ENCODE measurements around the gene PGS1. TPM values are rescaled to one million over a fixed set of nuclear protein-coding genes. Genes with fewer than 3 reads are reported as not detected.

The PGS1 gene
- total and polyA plus RNA-seq, 2 donors from 2014 or later, result 15.6 to 65.4 TPM

DNA sequence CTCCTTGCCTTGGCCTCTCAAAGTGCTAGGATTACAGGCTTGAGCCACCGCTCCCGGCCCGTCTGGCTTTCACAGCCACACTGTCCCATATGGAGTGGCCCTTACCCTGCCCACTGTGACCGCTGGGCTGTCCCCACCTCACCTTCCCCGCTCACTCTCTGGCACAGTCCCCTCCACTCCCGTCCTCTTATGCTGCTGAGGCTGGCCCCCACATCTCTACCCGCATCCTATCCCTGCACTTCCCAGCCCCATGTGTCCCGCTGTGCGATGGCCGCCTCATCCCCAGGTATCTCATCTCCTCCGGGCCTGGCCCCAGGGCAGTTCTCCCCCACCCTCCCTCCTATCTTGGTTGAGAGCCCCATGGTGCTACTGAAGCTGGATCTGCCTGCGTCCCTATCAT lies 93.2 kb downstream of the PGS1 start:
- TF ChIP-seq, protein P1, sequence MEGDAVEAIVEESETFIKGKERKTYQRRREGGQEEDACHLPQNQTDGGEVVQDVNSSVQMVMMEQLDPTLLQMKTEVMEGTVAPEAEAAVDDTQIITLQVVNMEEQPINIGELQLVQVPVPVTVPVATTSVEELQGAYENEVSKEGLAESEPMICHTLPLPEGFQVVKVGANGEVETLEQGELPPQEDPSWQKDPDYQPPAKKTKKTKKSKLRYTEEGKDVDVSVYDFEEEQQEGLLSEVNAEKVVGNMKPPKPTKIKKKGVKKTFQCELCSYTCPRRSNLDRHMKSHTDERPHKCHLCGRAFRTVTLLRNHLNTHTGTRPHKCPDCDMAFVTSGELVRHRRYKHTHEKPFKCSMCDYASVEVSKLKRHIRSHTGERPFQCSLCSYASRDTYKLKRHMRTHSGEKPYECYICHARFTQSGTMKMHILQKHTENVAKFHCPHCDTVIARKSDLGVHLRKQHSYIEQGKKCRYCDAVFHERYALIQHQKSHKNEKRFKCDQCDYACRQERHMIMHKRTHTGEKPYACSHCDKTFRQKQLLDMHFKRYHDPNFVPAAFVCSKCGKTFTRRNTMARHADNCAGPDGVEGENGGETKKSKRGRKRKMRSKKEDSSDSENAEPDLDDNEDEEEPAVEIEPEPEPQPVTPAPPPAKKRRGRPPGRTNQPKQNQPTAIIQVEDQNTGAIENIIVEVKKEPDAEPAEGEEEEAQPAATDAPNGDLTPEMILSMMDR (IDR thresholded peaks at IDR 0.05; ENCODE audit: borderline replicate concordance, extremely low read depth, insufficient read depth), result no peak
- no peak overlapping the region for H3K9ac ChIP-seq (ENCODE audit: low read length in 3 of 3)
- no peak for FAIRE-seq

DNA sequence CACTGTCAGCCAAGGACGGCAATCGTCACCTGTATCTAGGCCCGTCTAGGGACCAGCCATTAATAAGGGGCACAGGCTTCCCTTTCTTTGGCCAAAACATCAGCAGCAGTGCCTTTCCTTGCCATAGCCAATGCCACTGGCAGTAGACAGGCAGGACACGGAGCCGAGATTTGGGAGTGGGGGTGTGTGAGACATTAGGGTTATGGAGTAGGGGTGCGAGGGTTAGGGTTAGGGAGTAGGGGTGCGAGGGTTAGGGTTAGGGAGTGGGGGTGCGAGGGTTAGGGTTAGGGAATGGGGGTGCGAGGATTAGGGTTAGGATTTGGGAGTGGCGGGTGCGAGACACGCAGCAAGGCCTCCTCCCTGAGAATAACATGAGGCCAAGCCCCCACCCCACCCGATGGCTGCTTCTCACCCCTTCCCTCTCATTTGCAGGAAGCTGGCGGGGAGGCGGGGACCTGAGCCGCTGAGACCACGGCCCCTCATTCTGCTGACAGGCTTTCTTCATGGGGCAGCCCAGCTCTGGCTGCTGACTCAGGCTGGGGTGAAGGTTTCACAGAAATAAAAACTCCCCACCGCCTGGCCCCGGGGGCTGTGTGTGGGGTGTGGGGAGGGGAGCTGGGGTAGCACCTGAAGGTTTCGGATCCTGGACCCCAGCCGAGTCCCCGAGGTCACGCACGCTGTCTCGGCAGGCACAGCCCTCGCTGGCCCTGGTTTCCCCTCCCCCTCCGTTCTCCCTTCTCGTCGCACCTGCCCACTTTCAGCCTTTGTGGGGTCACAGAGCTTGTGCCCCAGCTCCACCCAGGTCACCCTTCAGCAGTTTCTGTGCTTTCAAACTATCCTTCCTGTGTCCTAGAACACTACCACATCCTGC lies 93.8 kb downstream of the PGS1 start:
- Histone ChIP-seq H3K27ac (ENCODE audit: low read depth in 2 of 2, low read length in 2 of 2) (no peak overlapping the region), H3K9ac (ENCODE audit: low read length in 3 of 3) (no peak overlapping the region), H3K4me1 (ENCODE audit: control insufficient read depth in 2 of 3, insufficient read depth in 2 of 3, low read depth in 1 of 3, low read length in 3 of 3) (no peaks in the 10 kb centered on the region), H3K36me3 (ENCODE audit: control insufficient read depth in 2 of 3, insufficient read depth in 3 of 3, low read length in 3 of 3) (no peaks in the 10 kb centered on the region), H3K4me3 (ENCODE audit: low read length in 3 of 3) (no peak overlapping the region), H3K27me3 (ENCODE audit: control insufficient read depth, insufficient read depth, low read length) (no peaks in the 10 kb centered on the region), H3K9me3 (ENCODE audit: control insufficient read depth in 2 of 3, insufficient read depth in 1 of 3, low read length in 3 of 3) (no peaks in the 10 kb centered on the region)
- DNase-seq, result no peak
- no peak for FAIRE-seq
- intact Hi-C loops (cut with DNase I), result no loop called here
- TF ChIP-seq, protein P1 (IDR thresholded peaks at IDR 0.05; ENCODE audit: borderline replicate concordance, extremely low read depth, insufficient read depth), result no peak

More for the DNA sequence above, 93.2 kb downstream of the PGS1 start:
- intact Hi-C loops (cut with DNase I), result no loop called here
- no peaks in the 10 kb centered on the region for H3K27me3 ChIP-seq (ENCODE audit: control insufficient read depth, insufficient read depth, low read length)
- H3K4me1 ChIP-seq (ENCODE audit: control insufficient read depth in 2 of 3, insufficient read depth in 2 of 3, low read depth in 1 of 3, low read length in 3 of 3), result no peaks in the 10 kb centered on the region
- H3K9me3 ChIP-seq (ENCODE audit: control insufficient read depth in 2 of 3, insufficient read depth in 1 of 3, low read length in 3 of 3), result no peaks in the 10 kb centered on the region
- H3K4me3 ChIP-seq (ENCODE audit: low read length in 3 of 3), result no peak overlapping the region
- no peak overlapping the region for H3K27ac ChIP-seq (ENCODE audit: low read depth in 2 of 2, low read length in 2 of 2)
- no peaks in the 10 kb centered on the region for H3K36me3 ChIP-seq (ENCODE audit: control insufficient read depth in 2 of 3, insufficient read depth in 3 of 3, low read length in 3 of 3)
- DNase-seq, result no peak

GRCh38 chr17:78473951-78474613 lies 95.6 kb downstream of the PGS1 start:
- no peaks in the 10 kb centered on the region for H3K36me3 ChIP-seq (ENCODE audit: control insufficient read depth in 2 of 3, insufficient read depth in 3 of 3, low read length in 3 of 3)
- FAIRE-seq, result no peak
- H3K4me1 ChIP-seq (ENCODE audit: control insufficient read depth in 2 of 3, insufficient read depth in 2 of 3, low read depth in 1 of 3, low read length in 3 of 3), result no peaks in the 10 kb centered on the region
- peaks cover 0 to 6% (median 3%) of the 10 kb centered on the region in 3 donors for H3K9me3 ChIP-seq (ENCODE audit: control insufficient read depth in 2 of 3, insufficient read depth in 1 of 3, low read length in 3 of 3)
- H3K9ac ChIP-seq (ENCODE audit: low read length in 3 of 3), result no peak overlapping the region
- H3K4me3 ChIP-seq (ENCODE audit: low read length in 3 of 3), result no peak overlapping the region
- TF ChIP-seq, protein P1 (IDR thresholded peaks at IDR 0.05; ENCODE audit: borderline replicate concordance, extremely low read depth, insufficient read depth), result no peak
- DNase-seq, result no peak
- no peaks in the 10 kb centered on the region for H3K27me3 ChIP-seq (ENCODE audit: control insufficient read depth, insufficient read depth, low read length)
- H3K27ac ChIP-seq (ENCODE audit: low read depth in 2 of 2, low read length in 2 of 2), result no peak overlapping the region
- intact Hi-C loops (cut with DNase I), result no loop called here

Other genes starting within 250 kb of the PGS1 start
- 115 TPM for gene TMC6, start 249.9 kb upstream of the PGS1 start, total RNA-seq
- 15.0 TPM for gene TMC6, start 249.9 kb upstream of the PGS1 start, polyA plus RNA-seq (ENCODE audit: insufficient read depth, low read depth, low replicate concordance)
- 35.9 TPM for gene TMC8, start 247.9 kb upstream of the PGS1 start, total RNA-seq
- gene TMC8, start 247.9 kb upstream of the PGS1 start, polyA plus RNA-seq (ENCODE audit: insufficient read depth, low read depth, low replicate concordance), result 1.0 TPM
- not detected for gene C17orf99, start 232.3 kb upstream of the PGS1 start, total RNA-seq
- not detected for gene C17orf99, start 232.3 kb upstream of the PGS1 start, polyA plus RNA-seq (ENCODE audit: insufficient read depth, low read depth, low replicate concordance)
- gene SYNGR2, start 210.1 kb upstream of the PGS1 start, total RNA-seq, result 165 TPM
- gene SYNGR2, start 210.1 kb upstream of the PGS1 start, polyA plus RNA-seq (ENCODE audit: insufficient read depth, low read depth, low replicate concordance), result 149 TPM
- 12.7 TPM for gene TK1, start 191.6 kb upstream of the PGS1 start, total RNA-seq
- 9.3 TPM for gene TK1, start 191.6 kb upstream of the PGS1 start, polyA plus RNA-seq (ENCODE audit: insufficient read depth, low read depth, low replicate concordance)
- 63.9 TPM for gene AFMID, start 191.3 kb upstream of the PGS1 start, total RNA-seq
- gene AFMID, start 191.3 kb upstream of the PGS1 start, polyA plus RNA-seq (ENCODE audit: insufficient read depth, low read depth, low replicate concordance), result 118 TPM
- 1.7 TPM for gene BIRC5, start 164.4 kb upstream of the PGS1 start, total RNA-seq
- 0.26 TPM for gene BIRC5, start 164.4 kb upstream of the PGS1 start, polyA plus RNA-seq (ENCODE audit: insufficient read depth, low read depth, low replicate concordance)
- gene TMEM235, start 147.0 kb upstream of the PGS1 start, total RNA-seq, result not detected
- not detected for gene TMEM235, start 147.0 kb upstream of the PGS1 start, polyA plus RNA-seq (ENCODE audit: insufficient read depth, low read depth, low replicate concordance)
- 110 TPM for gene SOCS3, start 18.6 kb upstream of the PGS1 start, total RNA-seq
- 31.2 TPM for gene SOCS3, start 18.6 kb upstream of the PGS1 start, polyA plus RNA-seq (ENCODE audit: insufficient read depth, low read depth, low replicate concordance)
- 0.09 TPM for gene DNAH17, start 198.7 kb downstream of the PGS1 start, total RNA-seq
- 0.17 TPM for gene DNAH17, start 198.7 kb downstream of the PGS1 start, polyA plus RNA-seq (ENCODE audit: insufficient read depth, low read depth, low replicate concordance)

Data from kidney (tissue), 14 donors.